Activated CD4-positive, alpha-beta T cell treated with anti-CD3 and anti-CD28 coated beads for 36 hours (primary cell): ENCODE results near the gene PIH1D2. TPM values are rescaled to one million over a fixed set of nuclear protein-coding genes. Genes with fewer than 3 reads are reported as not detected.
"Not testable (repeated sequence)": the region's sequence is repeated elsewhere in the genome, so short reads cannot be mapped to it uniquely, and the experiment has no call there.

Source experiments
- ATAC-seq: fragments of 200-7000 bp; cut with Tn5 transposase; one replicate; pipeline ENCODE4 v1.10.0; 2021; ENCODE audit warnings: mild to moderate bottlenecking, moderate library complexity
- CTCF ChIA-PET: fragments of 350-600 bp; sonication (Branson Sonifier 250); formaldehyde crosslinking; loops from one replicate; lab custom pipeline; 2021; ENCODE audit warnings: antibody characterized with exemption; lab: Charles Lee
- POLR2A ChIA-PET: fragments of 350-600 bp; sonication (Branson Sonifier 250); formaldehyde crosslinking; loops from one replicate; lab custom pipeline; 2021; ENCODE audit warnings: antibody characterized with exemption, inconsistent platforms; lab: Charles Lee
- DNase-seq: peaks from one replicate; pipeline ENCODE4 v3.0.0-alpha.2; 2020
- H3K27ac Mint-ChIP-seq: one replicate; pipeline ENCODE4 v1.8.0; 2021; ENCODE audit warnings: mixed read lengths
- H3K27me3 Mint-ChIP-seq: one replicate; pipeline ENCODE4 v1.8.0; 2021; ENCODE audit warnings: mixed read lengths
- H3K36me3 Mint-ChIP-seq: one replicate; pipeline ENCODE4 v1.8.0; 2021; ENCODE audit warnings: low read depth, mixed read lengths
- H3K4me1 Mint-ChIP-seq: one replicate; pipeline ENCODE4 v1.8.0; 2021; ENCODE audit warnings: mixed read lengths
- H3K4me3 Mint-ChIP-seq: one replicate; pipeline ENCODE4 v1.8.0; 2021; ENCODE audit warnings: mild to moderate bottlenecking, moderate library complexity, mixed read lengths
- H3K9me3 Mint-ChIP-seq: one replicate; pipeline ENCODE4 v1.8.0; 2021; ENCODE audit warnings: low read depth, mixed read lengths
- intact Hi-C, 2 experiments: fragments of 100-400 bp; cut with DNase I in 1 of 2; cut with micrococcal nuclease in 1 of 2; formaldehyde crosslinking; loops; one replicate each; pipeline versions ENCODE4 v1.14.2 to v1.15.1; 2022 to 2024; cut with DNase I, micrococcal nuclease
- total RNA-seq, 2 experiments: library from RNA; stranded (reverse); gene quantifications; one replicate each; pipeline ENCODE4 v1.2.3, GENCODE V29; 2021

PIH1D2 gene
- total RNA-seq, 2 experiments from 2014 or later, result 0.57 to 0.61 TPM

DNA sequence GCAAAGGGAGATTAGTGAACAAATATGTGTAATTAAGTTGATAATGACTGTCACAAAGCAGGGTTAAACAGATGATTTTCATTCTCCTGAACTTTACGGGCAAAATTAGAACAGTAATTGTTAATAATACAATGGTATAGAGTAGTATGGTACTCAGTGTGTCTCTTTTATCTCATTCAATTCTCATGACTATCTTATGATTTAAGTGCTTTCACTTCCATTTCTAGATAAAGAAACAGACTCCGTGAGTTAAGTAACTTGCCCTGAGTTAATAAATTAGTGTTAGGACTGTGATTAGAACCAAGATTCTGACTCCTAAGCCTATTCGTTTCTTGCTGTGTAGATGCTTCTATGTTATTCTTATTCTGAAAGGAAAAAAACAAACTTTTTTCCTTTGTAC is 22.0 kb downstream of the PIH1D2 start:
- Mint-ChIP-seq H3K36me3 (peaks cover 61% of the 10 kb centered on the region), H3K4me1 (peaks cover 26% of the 10 kb centered on the region), H3K4me3 (no peak overlapping the region), H3K27ac (no peak overlapping the region), H3K27me3 (no peaks in the 10 kb centered on the region), H3K9me3 (no peaks in the 10 kb centered on the region)
- DNase-seq (no peak), ATAC-seq (no peak)
- intact Hi-C loops, result loop anchor here in 1 of 2 experiments (10.0 kb wide), 1 partner anchor 117 kb away; the partner anchor contains the start of gene DIXDC1
- ChIA-PET POLR2A (no interaction called here), CTCF (interaction anchor here (0.5 to 0.8 kb wide), 2 partner anchors 21 to 1888 kb away, joined by 3 read pairs; no protein-coding TSS in a partner anchor)

DNA sequence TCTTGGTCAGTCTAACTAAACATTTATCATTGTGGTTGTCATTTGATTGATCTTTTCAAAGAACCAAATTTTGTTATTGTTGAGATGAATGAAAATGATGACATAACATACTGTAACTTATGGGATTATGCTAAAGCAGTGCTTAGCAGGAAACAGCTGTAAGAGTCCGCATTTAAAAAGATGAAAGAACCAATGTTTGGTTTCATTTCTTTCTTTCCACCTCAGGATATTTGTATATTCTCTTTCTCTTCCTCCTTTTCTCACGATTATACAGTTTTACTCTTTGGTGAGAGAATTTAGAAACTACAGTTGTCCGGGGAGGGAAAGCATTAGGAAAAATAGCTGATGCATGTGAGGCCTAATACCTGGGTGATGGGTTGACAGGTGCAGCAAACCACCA is 23.1 kb downstream of the PIH1D2 start:
- H3K27ac Mint-ChIP-seq, result no peak overlapping the region
- ChIA-PET CTCF (no interaction called here), POLR2A (no interaction called here)
- peaks cover 19% of the 10 kb centered on the region for H3K4me1 Mint-ChIP-seq
- H3K4me3 Mint-ChIP-seq, result no peak overlapping the region
- peaks cover 63% of the 10 kb centered on the region for H3K36me3 Mint-ChIP-seq
- H3K27me3 Mint-ChIP-seq, result no peaks in the 10 kb centered on the region
- H3K9me3 Mint-ChIP-seq, result no peaks in the 10 kb centered on the region
- intact Hi-C loops, result loop anchor here in 1 of 2 experiments (10.0 kb wide), 1 partner anchor 116 kb away; the partner anchor contains the start of gene DIXDC1
- no peak for DNase-seq
- ATAC-seq, result no peak

DNA sequence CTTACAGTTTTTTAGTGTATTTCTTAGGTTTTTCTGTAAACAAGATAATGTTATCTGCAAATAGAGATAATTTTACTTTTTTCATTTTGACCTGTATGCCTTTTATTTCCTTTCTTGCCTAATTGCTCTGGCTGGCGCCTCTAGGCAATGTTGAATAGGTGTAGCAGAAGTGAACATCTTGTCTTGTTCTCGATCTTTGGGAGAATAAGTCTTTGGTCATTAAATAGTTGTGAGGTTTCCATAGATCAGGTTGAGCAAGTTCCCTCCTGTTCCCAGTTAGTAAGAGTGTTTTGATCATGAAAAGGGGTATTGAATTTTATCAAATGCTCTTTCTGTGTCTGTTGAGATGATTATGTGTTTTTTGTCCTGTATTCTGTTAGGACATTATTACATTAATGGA is 24.0 kb downstream of the PIH1D2 start:
- Mint-ChIP-seq H3K4me1 (peaks cover 19% of the 10 kb centered on the region), H3K4me3 (no peak overlapping the region), H3K27me3 (no peaks in the 10 kb centered on the region), H3K36me3 (peaks cover 68% of the 10 kb centered on the region), H3K9me3 (no peaks in the 10 kb centered on the region), H3K27ac (no peak overlapping the region)
- POLR2A ChIA-PET, result no interaction called here
- DNase-seq (no peak), ATAC-seq (no peak)
- CTCF ChIA-PET, result no interaction called here
- intact Hi-C loops, result loop anchor here in 1 of 2 experiments (10.0 kb wide), 1 partner anchor 115 kb away; the partner anchor contains the start of gene DIXDC1

- ATAC-seq, intact Hi-C loops, H3K27me3 Mint-ChIP-seq, POLR2A ChIA-PET, H3K4me3 Mint-ChIP-seq, H3K9me3 Mint-ChIP-seq, DNase-seq: not testable (repeated sequence)
- H3K36me3 Mint-ChIP-seq, result peaks cover 72% of the 10 kb centered on the region
- H3K27ac Mint-ChIP-seq, result peak overlapping the region; percentile 37
- CTCF ChIA-PET, result interaction anchor here (0.6 kb wide), 1 partner anchor 108 kb away, joined by 3 read pairs; no protein-coding TSS in a partner anchor
- H3K4me1 Mint-ChIP-seq, result peaks cover 19% of the 10 kb centered on the region
These were observed 25.6 kb downstream of the PIH1D2 start for GRCh38 chr11:112048256-112048655.

- CTCF ChIA-PET, POLR2A ChIA-PET, H3K9me3 Mint-ChIP-seq: not testable (repeated sequence)
These were observed 27.2 kb downstream of the PIH1D2 start for GRCh38 chr11:112046647-112047046.

GRCh38 chr11:112044961-112045360 is 28.9 kb downstream of the PIH1D2 start:
- H3K27ac Mint-ChIP-seq, result no peak overlapping the region
- ATAC-seq, result no peak
- no peaks in the 10 kb centered on the region for H3K27me3 Mint-ChIP-seq
- H3K36me3 Mint-ChIP-seq, result peaks cover 70% of the 10 kb centered on the region
- no peak overlapping the region for H3K4me3 Mint-ChIP-seq
- no peak for DNase-seq
- ChIA-PET POLR2A (no interaction called here), CTCF (interaction anchor here (0.7 to 1.6 kb wide), 4 partner anchors 9 to 110 kb away, joined by 3 to 4 read pairs (median 3); no protein-coding TSS in a partner anchor)
- no peaks in the 10 kb centered on the region for H3K9me3 Mint-ChIP-seq
- intact Hi-C loops, result no loop called here
- H3K4me1 Mint-ChIP-seq, result peaks cover 30% of the 10 kb centered on the region

More at GRCh38 chr11:112046647-112047046, 27.2 kb downstream of the PIH1D2 start:
- H3K27me3 Mint-ChIP-seq, DNase-seq, H3K27ac Mint-ChIP-seq, H3K4me3 Mint-ChIP-seq, intact Hi-C loops, ATAC-seq: not testable (repeated sequence)
- Mint-ChIP-seq H3K4me1 (peaks cover 29% of the 10 kb centered on the region), H3K36me3 (peaks cover 70% of the 10 kb centered on the region)

GRCh38 chr11:112042961-112043304 is 30.9 kb downstream of the PIH1D2 start:
- intact Hi-C loops, result no loop called here
- CTCF ChIA-PET, result no interaction called here
- DNase-seq (no peak), ATAC-seq (no peak)
- Mint-ChIP-seq H3K36me3 (peaks cover 64% of the 10 kb centered on the region), H3K4me3 (no peak overlapping the region), H3K27ac (no peak overlapping the region), H3K27me3 (no peaks in the 10 kb centered on the region), H3K9me3 (no peaks in the 10 kb centered on the region), H3K4me1 (peaks cover 13% of the 10 kb centered on the region)
- POLR2A ChIA-PET, result no interaction called here

- intact Hi-C loops, result no loop called here
- H3K36me3 Mint-ChIP-seq, result peaks cover 63% of the 10 kb centered on the region
- H3K4me1 Mint-ChIP-seq, result peaks cover 12% of the 10 kb centered on the region
- H3K9me3 Mint-ChIP-seq, result no peaks in the 10 kb centered on the region
- DNase-seq (no peak), ATAC-seq (no peak)
- no peaks in the 10 kb centered on the region for H3K27me3 Mint-ChIP-seq
- H3K27ac Mint-ChIP-seq, result peak overlapping the region; percentile 31
- H3K4me3 Mint-ChIP-seq, result no peak overlapping the region
- POLR2A ChIA-PET, result no interaction called here
- CTCF ChIA-PET, result no interaction called here
These were observed 31.5 kb downstream of the PIH1D2 start for GRCh38 chr11:112042161-112042960.

DNA sequence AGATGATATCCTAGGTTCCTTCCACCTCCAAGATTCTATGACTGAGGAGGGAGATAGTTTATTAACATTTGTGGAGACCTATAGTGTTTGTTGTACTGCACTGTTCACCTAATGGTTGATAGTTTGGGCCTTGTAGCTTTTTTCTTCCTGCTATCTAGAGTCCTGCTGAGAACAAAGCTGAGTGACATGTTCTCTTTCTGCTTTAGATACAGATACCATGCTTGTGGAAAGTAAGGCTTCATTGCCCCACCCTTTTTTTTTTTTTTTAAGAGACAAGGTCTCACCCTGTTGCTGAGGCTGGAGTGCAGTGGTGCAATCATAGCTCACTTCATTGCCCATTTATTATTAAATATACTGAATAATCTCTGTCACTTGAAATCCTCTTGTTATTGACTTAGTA is 36.3 kb downstream of the PIH1D2 start:
- Mint-ChIP-seq H3K4me3 (no peak overlapping the region), H3K4me1 (peaks cover 9% of the 10 kb centered on the region), H3K36me3 (peaks cover 55% of the 10 kb centered on the region), H3K27ac (no peak overlapping the region), H3K27me3 (no peaks in the 10 kb centered on the region), H3K9me3 (no peaks in the 10 kb centered on the region)
- CTCF ChIA-PET, result no interaction called here
- POLR2A ChIA-PET, result no interaction called here
- ATAC-seq (no peak), DNase-seq (no peak)
- intact Hi-C loops, result no loop called here

DNA sequence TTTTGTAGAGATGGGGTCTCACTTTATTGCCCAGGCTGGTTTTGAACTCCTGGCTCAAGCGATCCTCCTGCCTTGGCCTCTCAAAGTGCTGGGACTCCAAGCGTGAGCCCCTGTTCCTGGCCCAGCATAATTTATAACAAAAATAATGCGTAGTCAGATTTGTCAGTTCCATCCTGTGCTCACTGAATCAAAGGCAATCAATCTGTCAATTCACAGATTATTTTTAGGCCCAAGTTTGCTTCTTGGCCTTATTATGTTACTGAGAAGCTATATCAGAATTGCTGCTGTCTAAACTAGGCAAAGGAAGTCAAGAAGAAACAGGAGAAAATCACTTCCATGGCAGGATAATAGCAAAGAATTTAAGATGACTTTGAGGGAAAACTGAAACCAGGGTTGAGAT is 39.9 kb downstream of the PIH1D2 start:
- Mint-ChIP-seq H3K9me3 (no peaks in the 10 kb centered on the region), H3K27me3 (no peaks in the 10 kb centered on the region), H3K27ac (no peak overlapping the region), H3K4me3 (no peak overlapping the region), H3K36me3 (peaks cover 44% of the 10 kb centered on the region), H3K4me1 (no peaks in the 10 kb centered on the region)
- ChIA-PET CTCF (no interaction called here), POLR2A (no interaction called here)
- no peak for DNase-seq
- intact Hi-C loops, result no loop called here
- ATAC-seq, result no peak

- H3K4me3 Mint-ChIP-seq, result no peak overlapping the region
- intact Hi-C loops, result loop anchor here in 1 of 2 experiments (5.0 kb wide), 1 partner anchor 43 kb away; the partner anchor contains the start of genes NKAPD1 and PIH1D2
- no peak for ATAC-seq
These were observed 44.4 kb downstream of the PIH1D2 start for GRCh38 chr11:112029460-112029859.

More at GRCh38 chr11:112029460-112029859, 44.4 kb downstream of the PIH1D2 start:
- H3K9me3 Mint-ChIP-seq, result no peaks in the 10 kb centered on the region
- no peak for DNase-seq
- H3K36me3 Mint-ChIP-seq, result peaks cover 34% of the 10 kb centered on the region
- ChIA-PET POLR2A (no interaction called here), CTCF (interaction anchor here (0.5 kb wide), 1 partner anchor 253 kb away, joined by 3 read pairs; no protein-coding TSS in a partner anchor)
- H3K27ac Mint-ChIP-seq, result no peak overlapping the region
- no peaks in the 10 kb centered on the region for H3K27me3 Mint-ChIP-seq
- H3K4me1 Mint-ChIP-seq, result peaks cover 7% of the 10 kb centered on the region
